Astrocyte (in vitro differentiated cells and primary cell): ENCODE data around the gene ESPNL. TPM values are rescaled to one million over a fixed set of nuclear protein-coding genes. Genes with fewer than 3 reads are reported as not detected.

ENCODE experiments used
- DNase-seq: peaks from one replicate; pipeline ENCODE4 v3.0.0-alpha.2; 2010; ENCODE audit warnings: low read depth
- FAIRE-seq: peaks from 2 replicates; lab custom pipeline; 2011; peaks lifted over from hg19 to GRCh38; lab: Jason Lieb, UNC
- H2AFZ ChIP-seq: 2 replicates; pipeline ENCODE4 v1.6.0; 2012; ENCODE audit warnings: low read depth, low read length, inconsistent platforms
- H3K27ac ChIP-seq: 2 replicates; pipeline ENCODE4 v1.5.1; 2011; ENCODE audit warnings: low read depth, low read length, inconsistent platforms
- H3K27me3 ChIP-seq: 2 replicates; pipeline ENCODE4 v1.6.0; 2011; ENCODE audit warnings: low read length, inconsistent platforms; ENCODE audit not compliant: insufficient read depth
- H3K36me3 ChIP-seq: 2 replicates; pipeline ENCODE4 v1.5.1; 2011; ENCODE audit warnings: low read length, inconsistent platforms; ENCODE audit not compliant: insufficient read depth
- H3K4me1 ChIP-seq: 2 replicates; pipeline ENCODE4 v1.5.1; 2011; ENCODE audit warnings: low read length, inconsistent platforms; ENCODE audit not compliant: insufficient read depth
- H3K4me2 ChIP-seq: 2 replicates; pipeline ENCODE4 v1.6.0; 2012; ENCODE audit warnings: low read length, inconsistent platforms
- H3K4me3 ChIP-seq: 2 replicates; pipeline ENCODE4 v1.5.1; 2011; ENCODE audit warnings: low read depth, mild to moderate bottlenecking, low read length, inconsistent platforms; ENCODE audit not compliant: insufficient read depth
- H3K79me2 ChIP-seq: 2 replicates; pipeline ENCODE4 v1.6.0; 2012; ENCODE audit warnings: mild to moderate bottlenecking, low read length, inconsistent platforms; ENCODE audit not compliant: insufficient read depth
- H3K9ac ChIP-seq: 2 replicates; pipeline ENCODE4 v1.6.0; 2012; ENCODE audit warnings: mild to moderate bottlenecking, low read length, inconsistent platforms
- H3K9me3 ChIP-seq: 2 replicates; pipeline ENCODE4 v1.5.1; 2012; ENCODE audit warnings: low read depth, mild to moderate bottlenecking, low read length, inconsistent platforms; ENCODE audit not compliant: insufficient read depth
- H4K20me1 ChIP-seq: 2 replicates; pipeline ENCODE4 v1.6.0; 2012; ENCODE audit warnings: low read length, inconsistent platforms; ENCODE audit not compliant: insufficient read depth
- H3K27ac Mint-ChIP-seq: one replicate; pipeline ENCODE4 v1.8.0; 2021; ENCODE audit warnings: mild to moderate bottlenecking, mixed read lengths; ENCODE audit not compliant: unreplicated experiment
- H3K27me3 Mint-ChIP-seq: one replicate; pipeline ENCODE4 v1.8.0; 2021; ENCODE audit warnings: low read depth, mixed read lengths; ENCODE audit not compliant: unreplicated experiment
- H3K36me3 Mint-ChIP-seq: one replicate; pipeline ENCODE4 v1.8.0; 2021; ENCODE audit warnings: low read depth, mixed read lengths; ENCODE audit not compliant: unreplicated experiment
- H3K4me1 Mint-ChIP-seq: one replicate; pipeline ENCODE4 v1.8.0; 2021; ENCODE audit warnings: low read depth, mixed read lengths; ENCODE audit not compliant: unreplicated experiment
- H3K4me3 Mint-ChIP-seq: one replicate; pipeline ENCODE4 v1.8.0; 2021; ENCODE audit warnings: mild to moderate bottlenecking, moderate library complexity, mixed read lengths; ENCODE audit not compliant: unreplicated experiment
- H3K9me3 Mint-ChIP-seq: one replicate; pipeline ENCODE4 v1.8.0; 2021; ENCODE audit warnings: mild to moderate bottlenecking, mixed read lengths; ENCODE audit not compliant: unreplicated experiment
- CTCF ChIP-seq: IDR thresholded peaks from 2 replicates; pipeline ENCODE4 v1.5.1; 2011; ENCODE audit warnings: low read depth, mild to moderate bottlenecking, inconsistent platforms, low read length, moderate library complexity; ENCODE audit not compliant: insufficient read depth
- EZH2 ChIP-seq: IDR thresholded peaks from 2 replicates; pipeline ENCODE4 v1.6.1; 2012; ENCODE audit warnings: mild to moderate bottlenecking, low read length, inconsistent platforms; ENCODE audit not compliant: insufficient read depth
- total RNA-seq: library from RNA; stranded (reverse); gene quantifications from 2 replicates; pipeline ENCODE4 v1.2.1, GENCODE V29; 2021

ESPNL gene
- total RNA-seq, 1 donor from 2014 or later: not detected

GRCh38 chr2:238105506-238106338 lies 5.6 kb downstream of the ESPNL start:
- FAIRE-seq (no peak), DNase-seq (no peak)
- Histone ChIP-seq H4K20me1 (no peaks in the 10 kb centered on the region), H3K27me3 (peaks cover 2% of the 10 kb centered on the region), H3K79me2 (no peaks in the 10 kb centered on the region), H3K4me3 (no peak overlapping the region), H3K4me2 (no peak overlapping the region), H3K36me3 (no peaks in the 10 kb centered on the region), H3K27ac (no peak overlapping the region), H3K4me1 (no peaks in the 10 kb centered on the region), H3K9me3 (no peaks in the 10 kb centered on the region), H2AFZ (no peak overlapping the region), H3K9ac (no peak overlapping the region)
- H3K36me3 Mint-ChIP-seq: no peaks in the 10 kb centered on the region
- peaks cover 4% of the 10 kb centered on the region for H3K4me1 Mint-ChIP-seq
- no peak for TF ChIP-seq EZH2
- no peak for TF ChIP-seq CTCF
- no peak overlapping the region for H3K4me3 Mint-ChIP-seq
- H3K27me3 Mint-ChIP-seq: peaks cover 10% of the 10 kb centered on the region
- peaks cover 2% of the 10 kb centered on the region for H3K9me3 Mint-ChIP-seq
- no peak overlapping the region for H3K27ac Mint-ChIP-seq

- no peak for TF ChIP-seq EZH2
- TF ChIP-seq CTCF: no peak
- no peak overlapping the region for H3K4me3 Mint-ChIP-seq
- peaks cover 2% of the 10 kb centered on the region for H3K9me3 Mint-ChIP-seq
- Histone ChIP-seq H3K4me2 (no peak overlapping the region), H3K9ac (no peak overlapping the region), H3K36me3 (no peaks in the 10 kb centered on the region), H3K9me3 (no peaks in the 10 kb centered on the region), H3K4me1 (no peaks in the 10 kb centered on the region), H2AFZ (no peak overlapping the region), H4K20me1 (no peaks in the 10 kb centered on the region), H3K27ac (no peak overlapping the region), H3K79me2 (no peaks in the 10 kb centered on the region), H3K27me3 (peaks cover 2% of the 10 kb centered on the region), H3K4me3 (no peak overlapping the region)
- H3K27ac Mint-ChIP-seq: no peak overlapping the region
- DNase-seq (no peak), FAIRE-seq (no peak)
- H3K4me1 Mint-ChIP-seq: peaks cover 4% of the 10 kb centered on the region
- peaks cover 10% of the 10 kb centered on the region for H3K27me3 Mint-ChIP-seq
- H3K36me3 Mint-ChIP-seq: no peaks in the 10 kb centered on the region
Measured at GRCh38 chr2:238106339-238106697, 6.2 kb downstream of the ESPNL start.
